GM21367 (cell line): Measurements from ENCODE around the gene NRARP.
A peak's percentile ranks its signal among the peaks of the same experiment; 100 is the strongest.

ENCODE experiments used
- ATAC-seq: cut with Tn5 transposase; IDR thresholded peaks from one replicate; pipeline ENCODE4 v1.9.1; 2021; ENCODE audit not compliant: unreplicated experiment

The NRARP gene

DNA sequence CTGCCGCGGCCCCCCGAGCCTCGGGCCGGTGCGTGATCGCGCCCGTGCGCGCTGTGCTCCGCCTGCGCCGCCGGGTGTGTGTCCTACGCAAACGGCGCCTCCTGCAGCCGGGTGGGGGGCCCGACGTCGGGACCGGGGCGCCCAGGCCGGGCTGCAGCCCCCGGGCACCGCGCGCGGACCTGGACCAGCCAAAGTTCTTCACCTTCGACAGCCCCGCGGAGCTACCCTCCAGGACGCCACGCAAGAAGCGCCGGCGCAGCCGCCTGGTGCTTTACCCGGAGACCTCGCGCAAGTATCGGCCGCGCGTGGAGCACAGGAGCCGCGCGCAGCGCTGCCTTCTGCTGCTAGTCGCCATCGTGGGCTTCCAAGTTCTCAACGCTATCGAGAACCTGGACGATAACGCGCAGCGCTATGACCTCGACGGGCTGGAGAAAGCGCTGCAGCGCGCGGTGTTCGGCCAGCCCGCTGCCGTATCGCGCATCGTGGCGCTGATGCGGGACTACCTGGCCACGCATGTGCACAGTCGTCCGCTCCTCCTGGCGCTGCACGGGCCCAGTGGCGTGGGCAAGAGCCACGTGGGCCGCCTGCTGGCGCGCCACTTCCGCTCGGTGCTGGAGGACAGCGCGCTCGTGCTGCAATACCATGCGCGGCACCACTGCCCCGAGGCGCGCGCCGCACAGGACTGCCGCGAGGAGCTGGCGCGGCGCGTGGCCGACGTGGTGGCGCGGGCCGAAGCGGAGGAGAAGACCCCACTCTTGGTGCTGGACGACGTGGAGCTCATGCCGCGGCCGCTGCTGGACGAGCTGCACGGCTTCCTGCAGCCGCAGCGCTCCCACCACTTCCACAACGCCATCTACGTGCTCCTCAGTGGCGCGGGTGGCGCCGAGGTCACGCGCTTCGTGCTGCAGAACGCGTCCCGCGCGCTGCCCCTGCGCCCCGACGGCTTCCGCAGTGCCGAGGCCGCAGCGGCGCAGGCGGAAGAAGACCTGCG is 23.1 kb downstream of the NRARP start:
- ATAC-seq: no peak

- no peak for ATAC-seq
These were observed 23.9 kb downstream of the NRARP start for GRCh38 chr9:137278061-137278701.

- ATAC-seq: peak; percentile 63
These were observed 24.6 kb downstream of the NRARP start, which contains the start of gene TOR4A for GRCh38 chr9:137277329-137278041. TSS of gene TOR4A (plus strand) at chr9:137277726. CDS start at chr9:137278690, 964 bp downstream.

- no peak for ATAC-seq
These were observed 25.4 kb downstream of the NRARP start for GRCh38 chr9:137276473-137277328.

- ATAC-seq: no peak
These were observed 26.2 kb downstream of the NRARP start for GRCh38 chr9:137275588-137276472.

- no peak for ATAC-seq
These were observed 26.9 kb downstream of the NRARP start for GRCh38 chr9:137275203-137275587.

DNA sequence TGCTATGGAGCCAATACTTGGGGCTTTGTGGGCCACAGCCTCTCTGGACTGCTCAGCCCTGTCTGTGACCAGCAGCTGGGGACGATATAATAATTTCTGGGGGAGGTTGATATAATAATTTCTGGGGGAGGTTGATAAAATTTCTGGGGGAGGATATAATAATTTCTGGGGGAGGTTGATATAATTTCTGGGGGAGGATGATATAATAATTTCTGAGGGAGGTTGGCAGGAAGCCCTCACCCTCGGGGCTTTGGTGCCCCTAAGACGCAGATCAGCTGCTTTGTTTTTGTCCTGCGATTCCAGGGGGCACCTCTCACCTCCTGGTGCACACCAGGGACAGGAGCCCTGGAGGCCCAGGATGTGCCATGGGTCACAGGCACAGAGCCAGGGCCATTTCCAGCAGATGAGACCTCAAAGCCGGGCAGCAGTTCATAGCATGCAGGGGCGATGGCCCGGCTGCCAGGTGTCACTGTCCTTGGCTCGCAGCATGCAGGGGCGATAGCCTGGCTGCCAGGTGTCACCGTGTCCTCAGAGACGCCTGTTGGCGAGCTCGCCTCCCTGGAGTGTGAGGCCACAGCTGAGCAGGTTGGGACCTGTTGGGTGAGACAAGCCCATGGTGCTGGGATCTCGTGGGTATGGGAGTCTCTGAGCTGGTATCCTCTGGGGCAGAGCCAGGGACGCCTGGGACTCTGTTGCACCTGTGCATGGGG is 28.3 kb downstream of the NRARP start:
- no peak for ATAC-seq

- ATAC-seq: no peak
These were observed 29.0 kb downstream of the NRARP start for GRCh38 chr9:137273095-137273490.

- no peak for ATAC-seq
These were observed 29.6 kb downstream of the NRARP start for GRCh38 chr9:137272241-137273094.

DNA sequence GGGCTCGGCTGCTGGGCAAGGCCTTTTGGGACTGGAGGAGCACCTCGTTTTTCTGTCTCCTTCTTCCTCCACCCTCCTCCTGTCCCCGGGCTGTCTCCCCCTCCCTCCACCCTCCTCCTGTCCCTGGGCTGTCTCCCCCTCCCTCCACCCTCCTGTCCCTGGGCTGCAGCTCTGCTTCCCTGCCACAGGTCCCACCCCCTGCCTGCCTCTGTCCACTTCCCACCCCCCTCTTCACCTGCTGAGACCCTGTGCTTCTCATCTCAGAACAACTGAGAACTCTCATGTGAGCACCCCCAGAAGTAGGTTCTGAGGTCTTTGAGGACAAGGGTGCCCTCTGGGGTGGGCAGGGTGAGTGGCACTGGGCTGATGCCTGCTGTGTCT is 30.4 kb downstream of the NRARP start:
- no peak for ATAC-seq

DNA sequence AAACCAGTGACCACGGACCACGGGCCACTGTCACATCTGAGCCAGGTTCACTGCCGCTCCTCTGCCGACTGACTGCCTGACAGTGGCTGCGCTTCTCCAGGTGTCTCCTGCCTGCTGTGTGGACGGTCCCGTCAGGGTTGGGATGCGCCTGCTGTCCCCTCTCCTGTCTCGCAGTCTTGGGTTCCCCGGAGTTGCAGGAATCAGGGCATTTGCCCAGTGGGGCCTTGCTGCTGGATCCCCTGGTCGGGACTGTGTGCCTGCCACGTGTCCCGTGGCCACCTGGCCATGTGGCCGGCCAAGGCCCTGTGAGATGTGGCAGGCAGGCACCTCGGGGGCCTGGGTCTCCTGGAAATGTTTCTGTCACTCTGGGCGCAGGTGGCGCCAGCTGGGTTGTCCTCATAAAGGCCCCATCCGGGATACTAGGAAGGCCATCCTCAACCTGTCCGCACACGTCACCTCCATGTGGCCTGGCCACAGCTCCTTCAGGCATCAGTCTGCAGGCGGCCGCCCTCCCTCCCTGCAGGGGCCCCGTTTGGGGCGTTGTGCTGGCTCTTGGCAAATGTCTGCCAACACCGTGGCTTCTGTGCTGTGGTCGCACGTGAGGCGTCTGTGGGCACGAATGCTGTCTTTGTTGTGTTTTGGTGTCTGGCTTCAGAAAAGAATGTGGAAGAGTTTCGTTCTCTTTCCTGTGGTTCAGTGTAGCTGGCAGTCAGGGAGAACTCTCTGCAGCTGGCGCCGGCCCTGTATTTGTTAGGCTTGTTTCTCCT is 31.0 kb downstream of the NRARP start:
- no peak for ATAC-seq

- ATAC-seq: no peak
These were observed 32.8 kb downstream of the NRARP start for GRCh38 chr9:137269231-137269772.

- no peak for ATAC-seq
These were observed 33.4 kb downstream of the NRARP start for GRCh38 chr9:137268538-137269201.

GRCh38 chr9:137267933-137268355 is 34.1 kb downstream of the NRARP start:
- no peak for ATAC-seq

DNA sequence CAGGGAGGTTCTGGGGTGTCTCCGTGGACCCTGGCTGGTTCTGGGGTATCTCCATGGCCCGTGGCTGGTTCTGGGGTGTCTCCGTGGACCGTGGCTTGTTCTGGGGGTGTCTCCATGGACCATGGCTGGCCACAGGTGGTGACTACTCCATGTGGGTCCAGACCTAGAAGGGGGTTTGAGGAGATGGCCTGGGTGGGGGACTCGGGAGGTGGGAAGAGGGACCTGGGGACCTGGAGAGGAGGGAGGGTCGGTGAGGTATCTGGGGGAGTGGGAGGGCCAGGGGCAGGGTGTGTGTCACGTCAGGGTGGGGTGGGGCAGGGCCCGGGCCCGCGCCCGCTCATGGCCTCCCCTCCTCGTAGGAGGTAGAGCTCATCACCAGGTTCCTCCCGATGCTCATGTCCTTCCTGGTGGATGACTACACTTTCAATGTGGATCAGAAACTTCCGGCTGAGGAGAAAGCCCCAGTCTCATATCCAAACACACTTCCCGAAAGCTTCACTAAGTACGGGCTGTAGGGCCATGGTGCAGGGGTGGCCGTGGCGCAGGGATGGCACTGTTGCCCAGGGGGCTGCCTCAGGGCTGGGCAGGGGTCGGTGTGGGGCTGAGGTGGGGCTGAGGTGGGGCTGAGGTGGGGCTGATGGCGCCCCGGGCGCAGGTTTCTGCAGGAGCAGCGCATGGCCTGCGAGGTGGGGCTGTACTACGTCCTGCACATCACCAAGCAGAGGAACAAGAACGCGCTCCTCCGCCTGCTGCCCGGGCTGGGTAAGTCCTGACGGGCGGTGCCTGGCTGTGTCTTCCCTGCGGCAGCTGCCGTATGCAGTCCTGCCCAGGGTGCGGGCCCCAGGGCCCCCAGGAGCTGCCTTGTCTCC is 35.3 kb downstream of the NRARP start:
- ATAC-seq: no peak

DNA sequence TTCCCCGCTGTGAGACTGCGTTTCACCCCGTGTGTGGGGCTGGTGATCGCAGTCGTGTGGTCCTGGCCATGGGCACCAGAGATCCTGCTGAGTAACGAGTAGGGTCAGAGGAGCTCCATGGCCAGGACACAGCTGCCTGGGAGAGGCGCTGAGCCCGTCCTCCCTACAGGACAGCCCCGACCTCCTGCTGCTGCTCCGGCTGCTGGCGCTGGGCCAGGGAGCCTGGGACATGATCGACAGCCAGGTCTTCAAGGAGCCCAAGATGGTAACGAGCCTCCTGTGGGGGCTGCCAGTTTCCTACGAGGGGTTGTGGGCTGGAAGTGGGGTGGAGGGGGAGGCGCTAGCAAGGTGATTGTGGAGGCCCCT is 35.9 kb downstream of the NRARP start:
- ATAC-seq: no peak
